Mesendoderm (in vitro differentiated cells): ENCODE results near the gene CRPPA.
A peak's percentile ranks its signal among the peaks of the same experiment; 100 is the strongest.
"Not testable (repeated sequence)": the region's sequence is repeated elsewhere in the genome, so short reads cannot be mapped to it uniquely, and the experiment has no call there.

Source experiments
- DNase-seq: peaks from one replicate; pipeline ENCODE4 v3.0.0; 2013
- H2AK5ac ChIP-seq: 2 replicates; pipeline ENCODE4 v1.6.1; 2013; ENCODE audit warnings: low read length, inconsistent platforms
- H2BK120ac ChIP-seq: 2 replicates; pipeline ENCODE4 v1.6.1; 2013; ENCODE audit warnings: low read depth, mild to moderate bottlenecking, low read length, moderate library complexity, mixed read lengths
- H2BK15ac ChIP-seq: replicated peaks from 2 replicates; pipeline ENCODE4 v1.6.1; 2013; ENCODE audit warnings: low read depth, mild to moderate bottlenecking, moderate library complexity
- H2BK5ac ChIP-seq: 2 replicates; pipeline ENCODE4 v1.6.1; 2013; ENCODE audit warnings: low read length, inconsistent platforms
- H3K18ac ChIP-seq: 2 replicates; pipeline ENCODE4 v1.6.1; 2013; ENCODE audit warnings: mild to moderate bottlenecking, low read length, mixed read lengths
- H3K23ac ChIP-seq: one replicate; pipeline ENCODE4 v1.6.1; 2013; ENCODE audit warnings: low read length
- H3K27ac ChIP-seq: 2 replicates; pipeline ENCODE4 v1.5.1; 2013; ENCODE audit warnings: low read depth, mild to moderate bottlenecking, inconsistent platforms, low read length, moderate library complexity
- H3K27me3 ChIP-seq: 2 replicates; pipeline ENCODE4 v1.6.1; 2013; ENCODE audit warnings: low read length, control low read depth, mild to moderate bottlenecking, inconsistent platforms; ENCODE audit not compliant: insufficient read depth, poor library complexity
- H3K36me3 ChIP-seq: 2 replicates; pipeline ENCODE4 v1.6.1; 2013; ENCODE audit warnings: low read length, inconsistent platforms; ENCODE audit not compliant: control insufficient read depth, insufficient read depth
- H3K4ac ChIP-seq: one replicate; pipeline ENCODE4 v1.6.1; 2013; ENCODE audit warnings: low read depth, mild to moderate bottlenecking, low read length, moderate library complexity
- H3K4me1 ChIP-seq: 2 replicates; pipeline ENCODE4 v1.6.1; 2013; ENCODE audit warnings: low read depth, low read length, inconsistent platforms; ENCODE audit not compliant: control insufficient read depth
- H3K4me2 ChIP-seq: 2 replicates; pipeline ENCODE4 v1.6.1; 2013; ENCODE audit warnings: low read length
- H3K4me3 ChIP-seq: 2 replicates; pipeline ENCODE4 v1.5.1; 2013; ENCODE audit warnings: mild to moderate bottlenecking, low read length
- H3K56ac ChIP-seq: one replicate; pipeline ENCODE4 v1.6.1; 2013; ENCODE audit warnings: low read length
- H3K79me1 ChIP-seq: 2 replicates; pipeline ENCODE4 v1.6.1; 2013; ENCODE audit warnings: low read length, inconsistent platforms
- H3K79me2 ChIP-seq: 2 replicates; pipeline ENCODE4 v1.6.1; 2013; ENCODE audit warnings: mild to moderate bottlenecking, low read length; ENCODE audit not compliant: control insufficient read depth, insufficient read depth
- H3K9ac ChIP-seq: 2 replicates; pipeline ENCODE4 v1.6.1; 2013; ENCODE audit warnings: low read length, inconsistent platforms
- H4K5ac ChIP-seq: one replicate; pipeline ENCODE4 v1.6.1; 2013; ENCODE audit warnings: low read length
- H4K8ac ChIP-seq: one replicate; pipeline ENCODE4 v1.6.1; 2013; ENCODE audit warnings: low read depth, mild to moderate bottlenecking, control low read depth, low read length, moderate library complexity
- WGBS: extraction: QIAGEN DNeasy Blood & Tissue Kit; methylation state at CpG from one replicate; pipeline ENCODE4 v1.1.7; 2013; ENCODE audit warnings: low lambda C conversion rate, missing lambda C conversion rate; ENCODE audit not compliant: insufficient coverage; ENCODE audit errors: extremely low coverage; 5-methylcytosine and 5-hydroxymethylcytosine counted together

Gene CRPPA

GRCh38 chr7:16443871-16444270, 22.5 kb upstream of the CRPPA start:
- no CpG with 5 or more reads among the region's 2 CpGs for WGBS

DNA sequence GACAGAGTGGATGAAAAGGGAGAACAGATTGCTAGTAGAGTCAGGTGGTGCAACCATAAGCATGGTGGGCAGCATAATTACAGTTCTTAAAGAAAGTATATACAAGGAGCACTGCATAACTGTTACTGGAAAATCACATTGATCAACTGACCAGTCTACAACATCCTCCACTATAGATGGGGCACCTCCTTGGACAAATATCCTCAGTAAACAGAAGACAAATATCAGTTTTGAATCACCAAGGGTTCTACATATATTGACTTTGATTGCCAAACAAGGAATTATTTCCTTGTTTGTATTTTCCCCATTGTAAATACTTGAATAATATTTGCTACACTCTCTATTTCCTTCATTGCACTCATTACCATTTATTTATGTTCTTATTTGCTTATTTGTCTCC, 17.6 kb upstream of the CRPPA start:
- no peak overlapping the region for H2BK15ac ChIP-seq
- H3K79me1 ChIP-seq: no peaks in the 10 kb centered on the region
- no peak overlapping the region for H3K4ac ChIP-seq
- H3K36me3 ChIP-seq: no peaks in the 10 kb centered on the region
- H4K5ac ChIP-seq: no peak overlapping the region
- no peak overlapping the region for H3K9ac ChIP-seq
- H2BK120ac ChIP-seq: no peak overlapping the region
- H4K8ac ChIP-seq: no peak overlapping the region
- H3K4me1 ChIP-seq: no peaks in the 10 kb centered on the region
- H3K4me3 ChIP-seq: no peak overlapping the region
- no peak overlapping the region for H3K27ac ChIP-seq
- H3K56ac ChIP-seq: no peak overlapping the region
- H3K27me3 ChIP-seq: no peaks in the 10 kb centered on the region
- no peak overlapping the region for H3K23ac ChIP-seq
- no peak overlapping the region for H3K18ac ChIP-seq
- H3K79me2 ChIP-seq: no peaks in the 10 kb centered on the region
- H3K4me2 ChIP-seq: no peak overlapping the region
- no peak overlapping the region for H2BK5ac ChIP-seq
- no peak for DNase-seq
- H2AK5ac ChIP-seq: no peak overlapping the region

More at GRCh38 chr7:16443871-16444270, 22.5 kb upstream of the CRPPA start:
- H3K79me1 ChIP-seq, DNase-seq, H3K56ac ChIP-seq, H3K4me3 ChIP-seq, H2BK5ac ChIP-seq, H3K27ac ChIP-seq, H2AK5ac ChIP-seq, H2BK120ac ChIP-seq, H3K23ac ChIP-seq, H2BK15ac ChIP-seq, H3K9ac ChIP-seq, H3K4ac ChIP-seq, H3K18ac ChIP-seq, H3K27me3 ChIP-seq, H3K4me1 ChIP-seq, H3K79me2 ChIP-seq, H4K8ac ChIP-seq, H3K4me2 ChIP-seq, H4K5ac ChIP-seq, H3K36me3 ChIP-seq: not testable (repeated sequence)

DNA sequence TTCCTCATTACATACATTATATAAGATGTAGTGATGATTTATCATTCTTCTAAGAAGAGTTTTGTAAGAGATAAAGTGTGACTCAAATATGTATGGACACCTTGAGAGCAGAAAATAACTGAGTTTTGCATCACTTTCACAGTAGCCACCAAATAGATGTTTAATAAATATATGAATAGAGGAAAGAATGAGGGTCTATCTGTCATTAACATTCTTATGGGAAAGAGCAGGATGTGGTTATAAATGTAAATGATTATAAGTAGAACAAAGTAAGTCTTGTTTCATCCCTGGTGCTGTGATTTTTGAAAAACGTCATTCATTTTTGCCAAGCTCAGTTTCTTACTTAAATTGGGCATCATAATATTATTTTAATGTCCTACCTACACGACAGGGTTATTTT, 15.0 kb upstream of the CRPPA start:
- Histone ChIP-seq H3K27ac (no peak overlapping the region), H2BK15ac (no peak overlapping the region), H2BK120ac (no peak overlapping the region), H4K8ac (no peak overlapping the region), H3K23ac (no peak overlapping the region), H3K4me2 (no peak overlapping the region), H3K56ac (no peak overlapping the region), H3K9ac (no peak overlapping the region), H2AK5ac (no peak overlapping the region), H4K5ac (no peak overlapping the region), H3K36me3 (no peaks in the 10 kb centered on the region), H3K4ac (no peak overlapping the region), H3K79me2 (no peaks in the 10 kb centered on the region), H3K27me3 (no peaks in the 10 kb centered on the region), H3K18ac (no peak overlapping the region), H3K79me1 (no peaks in the 10 kb centered on the region), H2BK5ac (no peak overlapping the region), H3K4me3 (no peak overlapping the region), H3K4me1 (no peaks in the 10 kb centered on the region)
- no peak for DNase-seq
- no CpG with 5 or more reads among the region's 2 CpGs for WGBS

- Histone ChIP-seq H4K8ac (no peak overlapping the region), H2BK120ac (no peak overlapping the region), H2AK5ac (no peak overlapping the region), H3K27me3 (no peaks in the 10 kb centered on the region), H3K4me1 (no peaks in the 10 kb centered on the region), H3K56ac (no peak overlapping the region), H3K79me1 (no peaks in the 10 kb centered on the region), H3K27ac (no peak overlapping the region), H3K4me2 (no peak overlapping the region), H4K5ac (no peak overlapping the region), H3K36me3 (no peaks in the 10 kb centered on the region), H2BK5ac (no peak overlapping the region), H3K4me3 (no peak overlapping the region), H3K79me2 (no peaks in the 10 kb centered on the region), H3K9ac (no peak overlapping the region), H3K4ac (no peak overlapping the region), H3K18ac (no peak overlapping the region), H2BK15ac (no peak overlapping the region), H3K23ac (no peak overlapping the region)
- no peak for DNase-seq
- no CpG with 5 or more reads among the region's 2 CpGs for WGBS
Measured at GRCh38 chr7:16433568-16434122, 12.3 kb upstream of the CRPPA start.

GRCh38 chr7:16432425-16432731, 11.0 kb upstream of the CRPPA start:
- H2BK15ac ChIP-seq: no peak overlapping the region
- no CpG with 5 or more reads among the region's 1 CpG for WGBS
- no peaks in the 10 kb centered on the region for H3K27me3 ChIP-seq

DNA sequence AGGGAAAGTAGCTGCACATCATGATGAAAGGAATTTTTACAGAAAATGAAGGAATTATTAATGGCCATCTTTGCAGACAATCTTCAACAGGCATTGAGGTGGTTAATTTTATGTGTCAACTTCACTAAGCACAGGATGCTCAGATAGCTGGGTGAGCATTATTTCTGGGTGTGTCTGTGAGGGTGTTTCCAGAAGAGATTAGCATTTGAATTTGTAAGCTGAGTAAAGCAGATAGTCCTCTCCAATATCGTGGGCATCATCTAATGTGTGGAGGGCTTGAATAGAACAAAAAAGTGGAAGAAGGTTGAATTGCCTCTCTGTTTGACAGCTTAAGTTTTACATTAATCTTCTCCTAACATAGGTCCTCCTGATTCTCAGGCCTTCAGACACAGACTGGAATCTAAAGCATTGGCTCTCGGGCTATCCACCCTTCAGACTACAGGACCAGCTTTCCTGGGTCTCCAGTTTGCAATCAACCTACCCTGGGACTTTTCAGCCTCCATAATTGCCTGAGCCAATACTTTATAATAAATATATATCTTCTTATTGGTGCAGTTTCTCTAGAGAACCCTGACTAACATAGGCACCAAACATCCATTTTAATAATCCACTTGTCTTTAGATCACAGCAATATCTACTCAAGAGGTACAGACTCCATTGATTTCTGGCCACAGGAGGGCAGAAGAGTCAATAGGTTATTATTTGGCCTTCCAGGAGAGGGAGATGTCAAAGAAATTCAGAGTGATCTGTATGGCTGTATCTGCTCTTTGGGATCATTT, 10.5 kb upstream of the CRPPA start:
- Histone ChIP-seq H3K23ac (no peak overlapping the region), H4K5ac (no peak overlapping the region), H2AK5ac (no peak overlapping the region), H3K4me1 (no peaks in the 10 kb centered on the region), H3K4ac (no peak overlapping the region), H3K27me3 (no peaks in the 10 kb centered on the region), H2BK120ac (no peak overlapping the region), H2BK15ac (no peak overlapping the region), H3K79me1 (no peaks in the 10 kb centered on the region), H3K4me3 (no peak overlapping the region), H3K27ac (no peak overlapping the region), H3K9ac (no peak overlapping the region), H3K18ac (no peak overlapping the region), H3K56ac (no peak overlapping the region), H4K8ac (no peak overlapping the region), H2BK5ac (no peak overlapping the region), H3K4me2 (no peak overlapping the region), H3K36me3 (no peaks in the 10 kb centered on the region), H3K79me2 (no peaks in the 10 kb centered on the region)
- DNase-seq: peak; percentile 72
- no CpG with 5 or more reads among the region's 2 CpGs for WGBS

More at GRCh38 chr7:16432425-16432731, 11.0 kb upstream of the CRPPA start:
- H3K56ac ChIP-seq: no peak overlapping the region
- H3K4me2 ChIP-seq: no peak overlapping the region
- H2AK5ac ChIP-seq: no peak overlapping the region
- H3K18ac ChIP-seq: no peak overlapping the region
- DNase-seq: no peak
- no peak overlapping the region for H3K9ac ChIP-seq
- no peaks in the 10 kb centered on the region for H3K4me1 ChIP-seq
- H3K79me2 ChIP-seq: no peaks in the 10 kb centered on the region
- no peak overlapping the region for H3K4ac ChIP-seq
- H3K4me3 ChIP-seq: no peak overlapping the region
- H3K79me1 ChIP-seq: no peaks in the 10 kb centered on the region
- no peak overlapping the region for H4K8ac ChIP-seq
- no peak overlapping the region for H3K23ac ChIP-seq
- no peak overlapping the region for H2BK120ac ChIP-seq
- H3K27ac ChIP-seq: no peak overlapping the region
- no peak overlapping the region for H2BK5ac ChIP-seq
- H4K5ac ChIP-seq: no peak overlapping the region
- H3K36me3 ChIP-seq: no peaks in the 10 kb centered on the region
